ENCODE results near the gene PARP1.

PARP1 gene

DNA sequence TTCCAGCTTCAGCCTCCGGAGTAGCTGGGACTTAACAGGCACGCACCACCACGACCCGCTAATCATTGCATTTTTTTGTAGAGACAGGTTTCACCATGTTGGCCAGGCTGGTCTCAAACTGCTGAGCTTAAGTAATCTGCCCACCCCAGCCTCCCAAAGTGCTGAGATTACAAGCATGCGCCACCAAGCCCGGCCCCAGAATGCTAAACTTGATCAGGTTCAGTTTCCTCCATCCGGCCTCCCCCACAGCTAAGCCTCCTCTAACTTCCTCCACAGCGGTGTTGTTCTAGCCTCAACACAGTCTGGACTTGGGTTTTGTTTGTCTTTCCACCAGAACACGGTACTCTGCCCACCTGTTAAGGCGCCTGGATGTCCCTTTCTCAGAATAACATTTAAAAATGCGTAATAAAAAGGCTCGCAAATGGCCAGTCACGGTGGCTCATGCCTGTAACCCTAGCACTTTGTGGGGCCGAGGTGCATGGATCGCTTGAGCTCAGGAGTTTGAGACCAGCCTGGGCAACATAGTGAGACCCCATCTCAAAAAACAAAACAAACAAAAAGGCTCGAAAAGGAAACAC, 2.4 kb downstream of the PARP1 start:
- DNase-seq (ENCODE audit: low read depth): no peak

DNA sequence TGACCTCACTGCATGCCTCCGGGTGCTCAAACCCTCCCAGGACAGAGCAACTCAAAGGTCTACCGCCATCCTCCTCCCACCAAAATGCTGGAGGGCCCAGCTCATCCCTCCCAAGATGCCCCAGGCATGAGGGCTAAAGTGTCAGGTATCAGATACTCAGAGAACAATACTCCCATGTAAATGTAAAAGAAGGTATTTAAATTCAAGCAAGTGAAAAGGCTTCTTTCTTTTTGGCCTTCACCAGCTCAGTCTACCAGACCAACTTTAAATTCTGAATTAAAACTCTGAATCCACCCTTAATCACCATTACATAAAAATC, 3.0 kb downstream of the PARP1 start:
- DNase-seq (ENCODE audit: low read depth): no peak

DNA sequence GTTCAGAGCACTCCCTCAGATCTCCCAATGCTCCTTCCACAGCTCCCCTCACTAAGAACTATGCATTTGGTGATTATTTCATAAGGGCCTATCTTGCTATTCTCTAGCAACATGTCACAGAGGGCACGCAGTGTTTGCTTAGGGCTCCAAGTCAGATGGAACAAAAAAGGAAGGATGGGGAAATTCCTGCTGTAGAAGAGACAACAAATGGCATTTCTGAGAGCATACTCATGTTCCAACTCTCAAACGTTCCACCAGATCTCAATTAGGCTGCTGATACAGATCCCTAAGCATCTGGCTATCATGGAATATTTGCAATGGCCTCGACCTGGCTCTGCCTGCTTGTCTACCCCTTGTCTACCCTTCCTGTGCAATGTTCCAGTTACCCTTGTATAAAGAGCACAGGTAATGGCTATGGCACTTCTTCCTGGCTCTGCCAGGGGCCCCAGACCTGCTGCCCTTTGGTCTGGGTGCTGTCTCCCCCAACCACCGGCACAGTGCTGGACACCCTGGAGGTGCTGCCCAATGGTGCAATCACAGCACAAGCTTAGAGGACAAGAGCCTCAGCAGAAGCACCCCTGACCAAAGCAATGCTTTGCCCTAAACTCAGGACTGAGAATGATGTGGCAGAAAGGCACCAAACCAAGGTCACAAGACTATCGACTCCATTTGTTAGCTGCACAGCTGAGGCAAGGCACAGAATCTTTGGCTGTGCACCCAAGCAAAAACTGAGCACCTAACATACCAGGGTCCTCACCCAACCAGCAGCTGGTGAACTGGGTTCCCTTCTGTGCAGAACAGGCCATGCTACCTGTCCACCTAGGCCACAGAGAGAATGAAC, 3.6 kb downstream of the PARP1 start:
- DNase-seq (ENCODE audit: low read depth): no peak

DNA sequence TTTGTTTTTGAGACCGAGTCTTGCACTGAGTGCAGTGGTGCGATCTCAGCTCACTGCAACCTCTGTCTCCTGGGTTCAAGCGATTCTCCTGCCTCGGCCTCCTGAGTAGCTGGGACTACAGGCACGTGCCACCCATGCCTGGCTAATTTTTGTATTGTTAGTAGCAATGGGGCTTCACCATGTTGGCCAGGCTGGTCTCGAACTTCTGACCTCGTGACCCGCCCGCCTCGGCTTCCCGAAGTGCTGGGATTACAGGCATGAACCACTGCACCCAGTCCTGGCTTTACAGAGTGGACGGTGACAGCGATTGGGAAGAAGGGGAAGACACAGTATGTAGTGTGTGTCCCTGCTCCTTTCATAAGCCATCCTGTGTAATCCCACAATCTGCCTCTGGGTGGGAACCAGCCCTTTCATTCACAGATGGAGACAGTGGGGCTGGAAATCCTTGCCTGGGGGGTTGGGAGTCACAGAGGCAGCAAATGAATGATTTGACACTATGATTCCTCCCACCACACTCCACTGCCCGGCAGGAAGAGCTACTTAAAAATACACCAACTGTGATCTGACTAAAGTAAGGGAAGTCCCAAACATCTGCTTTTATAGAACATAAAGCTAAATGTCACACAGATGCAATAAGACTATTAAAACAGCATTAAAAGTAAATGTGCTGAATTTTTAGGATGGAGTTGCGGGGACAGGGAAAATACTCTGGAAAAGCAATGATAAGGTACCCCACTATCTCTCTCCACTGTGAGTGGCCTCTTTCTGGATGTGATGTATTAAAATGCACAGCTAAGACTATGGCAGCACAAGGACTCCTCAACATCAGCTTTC, 4.5 kb downstream of the PARP1 start:
- DNase-seq (ENCODE audit: low read depth): no peak

DNA sequence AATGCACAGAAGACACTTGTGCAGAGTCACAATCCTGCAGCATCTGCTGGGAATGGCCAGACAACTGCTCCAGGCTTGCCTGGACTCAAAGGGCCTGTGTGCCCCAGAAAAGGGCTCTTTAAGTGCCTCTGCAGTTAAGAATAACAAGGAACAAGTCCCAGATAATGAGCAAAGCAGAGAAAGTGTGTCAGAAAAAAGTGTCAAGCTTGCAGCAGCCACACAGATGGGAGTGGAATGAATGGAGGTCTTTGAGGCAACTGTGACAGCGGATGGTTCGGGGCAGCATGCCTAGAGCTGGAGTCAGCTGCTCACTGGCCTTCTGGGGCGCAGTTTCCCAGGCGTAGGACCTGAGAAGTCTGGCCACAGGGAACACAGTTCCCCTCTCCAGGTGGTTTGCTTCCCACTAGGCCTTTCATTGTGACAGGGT, 5.1 kb downstream of the PARP1 start:
- no peak for DNase-seq (ENCODE audit: low read depth)

DNA sequence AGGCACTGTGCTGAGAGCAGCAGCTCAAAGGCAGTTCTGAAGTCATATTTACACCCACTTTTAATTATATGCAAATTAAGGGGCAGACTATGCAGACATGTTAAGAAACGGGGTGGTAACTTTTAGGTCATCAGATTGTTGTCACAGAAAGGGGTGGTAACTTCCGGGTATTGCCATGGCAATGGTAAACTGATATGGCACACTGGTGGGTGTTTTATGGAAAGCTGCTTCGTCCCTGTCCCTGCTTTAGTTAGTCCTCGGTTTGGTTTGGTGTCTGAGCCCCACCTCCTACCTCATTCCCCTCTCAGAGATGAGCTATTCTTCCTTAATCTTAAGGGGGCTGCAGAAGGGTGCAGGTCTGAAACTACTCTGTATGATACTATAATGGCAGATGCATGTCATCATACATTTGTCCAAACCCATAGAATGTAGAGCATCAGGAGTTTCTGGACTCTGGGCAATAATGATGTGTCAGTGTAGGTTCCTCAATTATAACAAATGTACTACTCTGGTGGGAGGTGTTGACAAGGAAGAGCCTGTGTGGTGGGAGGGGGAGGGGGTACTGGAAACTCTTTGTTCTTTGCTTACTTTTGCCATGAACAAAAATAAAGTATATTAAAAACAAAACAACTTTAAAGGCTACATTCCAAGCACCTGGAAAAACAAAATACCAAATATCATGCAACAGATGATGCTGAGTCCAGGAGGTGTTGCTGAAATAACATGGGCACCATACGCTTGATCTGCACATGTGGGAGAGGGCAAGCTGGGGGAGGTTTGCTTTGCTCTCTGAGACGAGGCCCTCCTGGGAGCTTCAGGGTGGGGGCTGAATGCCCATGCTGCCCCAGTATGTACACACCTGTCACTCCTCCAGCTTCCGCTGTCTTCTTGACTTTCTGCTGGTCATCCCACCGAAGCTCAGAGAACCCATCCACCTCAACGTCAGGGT, 6.3 kb downstream of the PARP1 start:
- DNase-seq (ENCODE audit: low read depth): no peak

DNA sequence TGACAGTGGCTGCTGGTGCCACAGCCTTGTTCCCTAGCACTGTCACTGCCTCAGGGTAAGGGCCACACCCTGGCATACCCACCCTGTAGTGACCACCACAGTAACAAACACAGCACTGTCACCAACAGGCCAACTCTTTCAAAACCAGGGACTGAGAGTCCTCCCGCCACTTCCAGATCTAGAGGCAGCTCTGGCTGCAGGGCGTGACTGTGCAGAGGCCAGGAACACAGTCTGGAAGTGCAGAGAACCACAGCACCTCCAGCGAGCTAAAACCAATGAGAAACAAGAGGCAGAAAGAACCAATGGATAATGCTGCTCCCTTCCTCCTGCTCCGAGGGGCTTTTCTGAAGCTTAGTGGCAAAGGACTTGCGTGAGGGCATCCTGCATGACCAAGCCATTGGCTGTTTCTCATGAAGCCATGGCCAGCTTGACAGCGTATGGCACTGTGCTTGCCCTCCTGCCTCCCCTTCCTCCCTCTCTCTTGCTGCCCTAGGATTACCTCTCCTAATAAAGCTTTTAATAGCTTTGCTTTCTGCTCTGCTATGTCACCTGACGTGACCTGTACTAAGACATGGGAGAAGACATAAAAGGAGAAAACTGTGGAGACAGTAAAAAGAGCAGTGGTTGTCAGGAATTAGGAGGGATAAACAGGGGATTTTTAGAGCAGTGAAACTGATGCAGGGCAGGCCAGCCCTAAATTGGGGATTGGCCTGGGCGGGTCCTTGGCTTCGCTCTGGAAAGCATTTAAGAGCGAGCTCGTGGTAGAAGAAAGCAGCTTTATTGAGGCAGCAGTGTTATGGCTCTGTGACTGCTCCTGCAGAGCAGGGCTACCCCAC, 7.2 kb downstream of the PARP1 start:
- no peak for DNase-seq (ENCODE audit: low read depth)

DNA sequence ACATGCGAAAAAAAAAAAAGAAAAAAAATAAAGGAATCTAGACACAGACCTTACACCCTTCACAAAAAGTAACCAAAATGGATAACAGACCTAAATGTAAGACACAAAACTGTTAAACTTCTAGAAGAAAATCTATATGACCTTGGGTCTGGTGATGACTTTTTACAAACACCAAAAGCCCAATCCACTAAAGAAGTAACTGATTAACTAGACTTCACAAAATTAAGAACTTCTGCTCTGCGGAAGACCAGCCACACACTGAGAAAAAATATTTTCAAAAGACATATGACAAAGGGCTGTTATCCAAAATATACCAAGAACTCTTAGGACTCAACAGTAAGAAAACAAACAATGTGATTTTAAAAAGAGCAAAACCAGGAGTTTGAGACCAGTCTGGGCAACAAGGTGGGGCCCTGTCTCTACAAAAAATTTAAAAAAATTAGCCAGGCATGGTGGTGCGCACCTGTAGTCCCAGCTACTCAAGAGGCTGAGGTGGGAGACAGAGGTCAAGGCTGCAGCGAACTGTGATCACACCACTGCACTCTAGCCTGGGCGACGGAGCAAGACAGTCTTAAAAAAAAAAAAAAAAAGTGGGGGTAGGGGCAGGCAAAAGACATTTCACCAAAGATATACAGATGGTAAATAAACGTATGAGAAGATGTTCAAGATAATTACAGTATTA, 9.8 kb downstream of the PARP1 start:
- DNase-seq (ENCODE audit: low read depth): no peak

DNA sequence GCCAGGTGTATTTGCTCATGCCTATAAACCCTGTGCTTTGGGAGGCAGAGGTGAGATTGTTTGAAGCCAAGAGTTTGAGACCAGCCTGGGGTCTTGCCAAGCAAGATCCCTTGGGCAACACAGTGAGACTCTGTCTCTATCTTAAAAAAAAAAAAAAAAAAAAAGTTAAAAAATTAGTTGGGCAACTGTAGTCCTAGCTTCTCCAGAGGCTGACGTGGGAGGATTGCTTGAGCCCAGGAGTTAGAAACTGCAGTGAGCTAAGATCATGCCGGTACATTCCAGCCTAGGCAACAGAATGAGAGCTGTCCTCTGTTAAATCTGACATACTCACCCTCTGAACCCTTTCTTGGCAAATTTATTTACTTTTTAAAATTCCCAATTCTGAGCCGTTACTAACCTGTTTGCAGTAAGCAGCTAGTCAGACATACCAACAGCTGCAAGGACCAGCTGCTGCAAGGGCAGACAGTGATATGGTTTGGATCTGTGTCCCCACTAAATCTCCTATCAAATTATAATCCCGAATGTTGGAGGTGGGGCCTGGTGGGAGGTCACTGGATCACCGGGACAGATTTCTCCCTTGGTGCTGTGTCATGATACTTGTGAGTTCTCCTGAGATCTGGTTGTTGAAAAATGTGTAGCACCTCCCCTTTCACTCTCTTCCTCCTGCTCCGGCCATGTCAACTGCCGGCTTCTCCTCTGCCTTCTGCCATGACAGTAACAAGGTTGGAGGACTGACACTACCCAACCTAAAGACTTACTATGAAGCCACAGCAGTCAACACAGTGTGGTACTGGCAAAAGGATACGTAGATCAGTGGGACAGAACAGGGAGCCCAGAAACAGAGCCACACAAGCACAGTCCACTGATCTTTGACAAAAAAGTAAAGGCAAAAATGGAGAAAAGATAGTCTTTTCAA, 10.6 kb downstream of the PARP1 start:
- no peak for DNase-seq (ENCODE audit: low read depth)

DNA sequence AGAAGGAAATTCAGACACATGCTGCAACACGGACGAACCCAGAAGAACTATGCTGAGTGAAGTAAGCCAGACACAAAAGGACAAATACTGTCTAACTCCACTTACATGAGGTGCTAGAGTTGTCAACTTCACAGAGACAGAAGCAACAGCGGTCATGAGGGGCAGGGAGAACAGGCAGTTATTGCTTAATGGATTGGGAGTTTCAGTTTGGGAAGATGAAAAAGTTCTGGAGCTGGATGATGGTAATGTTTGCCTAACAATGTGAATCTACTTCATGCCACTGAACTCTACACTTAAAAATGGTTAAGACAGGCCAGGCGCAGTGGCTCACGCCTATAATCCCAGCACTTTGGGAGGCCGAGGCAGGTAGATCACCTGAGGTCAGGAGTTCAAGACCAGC, 12.1 kb downstream of the PARP1 start:
- DNase-seq (ENCODE audit: low read depth): no peak

DNA sequence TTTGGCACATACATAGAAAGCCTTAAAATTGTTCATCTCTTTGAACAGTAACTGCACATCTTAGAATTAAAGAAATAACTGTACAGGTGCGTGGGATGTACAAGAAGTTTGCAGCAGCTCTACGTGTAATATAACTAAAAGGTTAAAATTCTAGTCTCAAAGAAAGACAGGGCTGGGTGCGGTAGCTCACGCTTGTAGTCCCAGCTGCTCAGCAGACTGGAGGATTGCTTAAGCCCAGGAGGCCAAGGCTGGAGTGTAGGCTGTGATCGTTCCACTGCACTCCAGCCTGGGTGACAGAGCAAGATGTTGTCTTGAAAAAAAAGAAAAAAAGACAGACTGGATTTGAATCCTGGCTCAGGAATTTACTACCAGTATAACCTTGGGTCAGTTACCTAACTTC, 13.4 kb downstream of the PARP1 start:
- no peak for DNase-seq (ENCODE audit: low read depth)

DNA sequence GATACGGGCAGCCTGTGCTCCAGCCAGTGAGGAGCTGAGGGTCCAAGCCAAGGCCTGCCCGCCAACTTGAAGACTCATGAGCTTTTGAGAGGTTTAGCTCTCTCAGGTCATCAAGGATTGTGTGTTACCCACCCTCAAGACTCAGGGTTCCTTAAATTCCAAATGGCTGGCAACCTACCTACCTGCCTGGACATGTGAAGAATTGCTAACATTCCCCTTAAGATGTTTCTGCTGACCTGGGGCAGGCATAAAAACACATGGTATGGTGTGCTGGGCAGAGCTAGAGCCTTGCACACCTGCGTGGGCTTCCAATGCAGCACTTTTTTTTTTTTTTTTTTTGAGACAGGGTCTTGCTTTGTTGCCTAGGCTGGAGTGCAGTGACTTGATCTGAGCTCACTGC, 17.2 kb downstream of the PARP1 start:
- no peak for DNase-seq (ENCODE audit: low read depth)

DNA sequence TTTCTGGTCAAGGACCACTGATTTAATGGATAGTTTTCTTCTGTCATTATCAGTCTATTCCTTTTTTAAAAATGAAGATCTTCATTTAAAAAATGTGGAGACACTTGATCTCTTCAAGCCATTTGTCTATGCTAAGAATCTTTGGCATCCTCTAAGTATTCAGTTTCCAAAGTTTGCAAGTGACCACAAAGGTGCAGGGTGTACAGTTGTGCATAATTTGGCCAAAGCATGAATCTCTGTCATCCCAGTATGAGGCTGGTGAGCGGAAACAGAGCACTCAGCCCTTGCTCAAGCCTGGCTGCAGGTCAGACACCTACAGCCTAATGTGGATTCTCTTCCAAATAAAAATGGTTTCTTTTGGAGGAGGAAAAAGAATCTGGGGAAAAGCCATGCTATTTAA, 19.8 kb downstream of the PARP1 start:
- DNase-seq (ENCODE audit: low read depth): no peak

DNA sequence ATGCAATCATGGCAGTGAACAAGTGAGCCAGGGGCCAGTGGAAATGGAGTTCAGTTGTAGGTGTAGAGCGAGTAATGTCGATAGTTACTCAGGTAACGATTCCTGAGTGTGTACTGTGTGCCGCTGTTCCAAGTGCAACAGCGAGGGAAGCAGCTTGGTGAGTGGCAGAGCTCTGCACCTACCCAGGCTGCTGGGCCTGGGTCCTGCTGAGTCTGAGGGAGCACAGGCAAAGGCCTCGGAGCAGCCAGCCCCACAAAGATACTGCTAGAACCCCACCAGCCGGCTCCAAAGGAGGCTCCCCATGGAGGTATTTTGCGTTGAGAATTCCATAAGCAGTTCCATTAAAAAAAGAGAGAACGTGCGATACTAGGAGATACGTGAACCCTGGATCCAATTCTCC, 23.2 kb downstream of the PARP1 start:
- DNase-seq (ENCODE audit: low read depth): no peak

DNA sequence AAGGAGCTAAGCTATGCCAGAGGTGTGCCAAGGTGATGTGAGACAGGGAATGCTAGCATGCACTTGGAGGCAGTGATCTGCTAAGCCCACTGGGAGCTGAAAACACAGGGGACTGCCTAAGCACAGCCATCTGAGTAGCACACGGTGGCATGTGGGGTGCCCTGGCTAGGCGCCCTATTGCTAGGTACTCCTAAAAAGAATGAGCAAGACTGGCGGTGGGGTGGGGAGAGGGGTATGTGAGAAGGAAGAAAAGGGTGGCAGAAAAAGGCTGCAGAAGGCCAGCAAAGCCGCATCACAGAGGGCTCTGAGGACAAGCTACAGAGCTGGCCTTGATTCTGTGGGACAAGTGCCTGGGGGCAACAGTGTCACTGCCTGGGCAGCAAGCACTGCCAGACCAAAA, 23.9 kb downstream of the PARP1 start:
- no peak for DNase-seq (ENCODE audit: low read depth)

DNA sequence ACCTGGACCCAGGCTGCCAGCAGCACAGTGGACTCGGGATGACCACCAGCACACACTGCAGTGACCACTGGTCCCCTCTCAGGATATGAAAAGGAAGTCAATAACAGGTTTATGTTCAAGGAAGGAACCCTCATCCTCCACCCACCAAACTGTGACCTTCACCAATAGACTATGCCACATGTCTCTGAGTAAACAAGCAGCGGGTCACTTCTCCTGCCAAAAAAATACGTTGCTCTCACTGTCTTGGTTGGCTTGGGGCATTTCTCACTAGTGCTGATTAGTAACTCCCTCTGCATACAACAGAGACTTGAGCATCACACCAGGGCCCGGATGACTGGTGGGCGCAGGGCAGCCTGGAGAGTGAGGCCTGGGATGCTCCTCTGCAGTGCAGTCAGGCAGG, 25.9 kb downstream of the PARP1 start:
- DNase-seq (ENCODE audit: low read depth): no peak

DNA sequence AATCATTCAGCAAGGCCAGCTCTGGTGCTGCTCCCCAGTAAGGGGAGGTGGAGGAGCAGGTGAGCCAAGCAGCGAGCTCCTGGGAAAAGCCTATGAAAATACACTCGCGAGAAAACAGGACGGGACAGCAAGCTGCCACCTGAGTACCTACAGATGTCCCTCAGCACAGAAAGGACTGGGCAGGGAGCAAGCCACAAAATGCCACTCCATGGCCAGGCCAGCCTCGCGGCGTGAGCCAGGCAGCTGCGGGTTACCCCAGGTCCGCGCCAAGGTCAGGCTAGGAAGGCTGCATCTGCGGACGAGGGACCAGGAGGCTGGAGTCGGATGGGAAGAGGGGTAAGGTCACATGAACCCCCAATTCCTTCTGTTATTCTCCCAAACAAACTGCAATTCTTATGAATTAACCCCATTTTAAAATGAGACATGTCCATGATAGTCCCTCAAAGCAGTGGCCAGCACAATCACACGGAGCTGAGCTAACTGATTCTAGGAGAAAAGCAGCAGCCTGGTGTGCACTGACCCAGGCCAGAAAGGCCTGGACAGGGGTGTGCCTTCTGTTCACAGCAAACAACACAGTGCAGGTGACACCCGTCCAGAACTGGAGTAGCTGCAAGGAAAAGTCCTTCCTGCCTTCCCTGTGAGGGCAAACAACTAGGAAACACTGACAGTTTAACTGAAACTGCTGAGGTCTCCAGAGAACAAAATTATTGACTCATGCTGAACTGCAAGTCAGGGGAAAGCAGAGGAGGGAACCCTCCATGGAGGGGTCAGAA, 26.5 kb downstream of the PARP1 start:
- DNase-seq (ENCODE audit: low read depth): no peak

DNA sequence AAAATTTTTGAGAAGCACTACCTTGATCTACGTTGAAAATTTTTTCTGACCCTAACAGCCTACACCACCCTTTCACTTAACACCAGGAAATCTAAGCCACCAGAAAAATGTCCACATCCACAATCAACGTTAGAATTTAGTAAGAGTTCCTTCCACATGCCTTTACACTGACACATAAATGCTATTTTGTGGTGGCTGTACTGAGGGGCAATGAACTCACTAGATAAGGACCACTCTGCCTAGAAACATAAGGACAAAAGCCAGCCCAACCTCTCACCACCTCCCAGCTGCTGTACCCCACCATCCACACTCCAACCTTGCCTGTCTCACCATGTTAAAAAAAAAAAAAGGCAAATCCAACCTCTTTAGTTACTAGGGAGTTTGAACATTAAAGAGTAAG, 29.8 kb downstream of the PARP1 start:
- DNase-seq (ENCODE audit: low read depth): no peak

DNA sequence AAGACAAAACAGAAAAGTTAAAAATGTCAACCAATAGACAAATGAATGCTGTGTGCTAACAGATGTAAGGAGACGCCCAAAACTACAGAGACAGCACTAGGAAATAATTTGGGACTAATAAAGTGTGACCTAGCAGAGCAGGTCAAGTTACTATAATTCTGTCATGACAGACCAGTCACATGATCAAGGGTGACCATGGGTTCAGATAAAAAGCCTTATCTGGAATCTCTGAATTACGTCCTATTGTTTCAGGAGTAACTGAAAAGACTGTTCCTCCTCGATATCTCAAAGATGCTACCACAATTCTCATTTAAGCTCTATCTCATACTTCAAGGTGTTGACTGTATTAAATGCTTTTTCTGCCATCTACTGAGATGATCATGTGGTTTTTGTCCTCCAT, 31.6 kb downstream of the PARP1 start:
- no peak for DNase-seq (ENCODE audit: low read depth)

All from activated T-cell treated with anti-CD3 and anti-CD28 coated beads for 1 hour (primary cell).